ENCODE data around the gene CDC23.
A peak's percentile ranks its signal among the peaks of the same experiment; 100 is the strongest.

The CDC23 gene

DNA sequence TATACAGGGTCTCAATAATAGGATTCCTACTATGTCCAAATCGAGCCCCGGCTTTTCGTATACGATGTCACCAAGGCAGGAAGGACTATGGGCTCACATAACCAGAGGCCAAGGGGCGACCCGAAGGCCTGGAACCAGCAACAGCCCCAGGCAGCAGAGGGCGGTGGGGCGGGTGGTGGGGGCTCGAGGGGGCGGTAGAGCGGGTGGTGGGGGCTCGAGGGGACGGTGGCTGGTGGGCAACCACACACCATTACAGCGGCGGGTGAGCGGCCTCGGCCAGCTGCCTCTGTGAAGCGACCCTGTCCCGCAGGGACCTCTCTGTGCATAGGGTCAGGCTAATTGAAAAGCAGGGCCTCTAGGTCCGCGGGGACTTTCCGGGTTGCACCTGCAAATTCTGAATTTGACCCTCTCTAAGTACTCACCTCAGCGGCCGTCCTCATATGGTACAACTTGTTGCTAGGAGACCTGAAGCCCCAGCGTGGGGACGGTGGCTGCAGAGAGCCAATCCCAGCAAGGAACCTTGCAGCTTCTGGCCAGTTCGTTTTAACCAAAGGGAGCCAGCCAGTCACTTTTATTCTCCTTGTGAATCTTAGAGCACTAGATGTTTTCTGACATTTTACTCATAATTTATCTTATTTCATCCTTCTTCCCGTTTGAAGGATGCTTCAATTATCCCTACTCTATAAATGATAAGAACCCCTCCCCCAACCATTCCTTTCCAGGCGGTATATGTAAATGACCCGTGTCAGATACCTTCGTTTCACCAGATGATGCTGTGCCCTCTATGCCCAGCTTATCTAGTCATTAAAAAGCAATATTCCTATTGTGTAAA, 74.0 kb downstream of the CDC23 start, which contains the start of gene NME5:
Gene NME5, minus strand, starts transcription at position 480 of the 832 bp plus-strand sequence. CDS start 648 bp downstream, outside the sequence.
- peak; percentile 7 for DNase-seq

Data from activated CD4-positive, alpha-beta T cell treated with anti-CD3 and anti-CD28 coated beads, Interleukin-10, Interleukin-2, amounts not matched to agents 100 ng/mL and 50 ng/mL, durations not matched to agents 16 hours and 8 hours (primary cell).